NCI-H2196 treated with DMSO at 0.1 percent for 48 hours (cell line): ENCODE data around the gene FBXL16.

Experiments used
- DNase-seq: peaks from one replicate; lab custom pipeline; 2025; ENCODE audit not compliant: unreplicated experiment; lab: John Stamatoyannopoulos, UW

Gene FBXL16

DNA sequence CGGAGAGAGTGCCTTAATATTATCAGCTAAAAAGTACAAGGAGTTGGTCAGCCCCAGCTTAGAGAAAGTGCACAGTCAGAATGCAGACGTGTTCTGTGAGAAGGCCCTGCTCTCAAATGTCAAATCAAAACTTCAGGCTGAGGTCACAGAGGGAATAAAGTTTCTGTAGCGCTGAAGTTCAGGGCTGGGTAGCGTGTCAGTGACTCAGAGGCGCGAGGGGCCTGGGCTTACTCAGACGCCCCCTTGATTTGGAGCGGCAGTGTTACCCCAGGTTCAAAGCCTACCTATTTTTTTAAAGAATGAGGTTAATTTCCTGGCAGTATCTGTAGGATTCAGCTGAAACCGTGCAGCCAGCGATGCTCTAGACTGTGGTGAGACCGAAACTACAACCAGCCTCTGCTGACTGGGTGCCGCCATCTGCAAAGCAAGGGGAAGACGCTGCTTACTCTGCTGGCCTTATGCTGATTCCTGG is 30.4 kb upstream of the FBXL16 start:
- no peak for DNase-seq

DNA sequence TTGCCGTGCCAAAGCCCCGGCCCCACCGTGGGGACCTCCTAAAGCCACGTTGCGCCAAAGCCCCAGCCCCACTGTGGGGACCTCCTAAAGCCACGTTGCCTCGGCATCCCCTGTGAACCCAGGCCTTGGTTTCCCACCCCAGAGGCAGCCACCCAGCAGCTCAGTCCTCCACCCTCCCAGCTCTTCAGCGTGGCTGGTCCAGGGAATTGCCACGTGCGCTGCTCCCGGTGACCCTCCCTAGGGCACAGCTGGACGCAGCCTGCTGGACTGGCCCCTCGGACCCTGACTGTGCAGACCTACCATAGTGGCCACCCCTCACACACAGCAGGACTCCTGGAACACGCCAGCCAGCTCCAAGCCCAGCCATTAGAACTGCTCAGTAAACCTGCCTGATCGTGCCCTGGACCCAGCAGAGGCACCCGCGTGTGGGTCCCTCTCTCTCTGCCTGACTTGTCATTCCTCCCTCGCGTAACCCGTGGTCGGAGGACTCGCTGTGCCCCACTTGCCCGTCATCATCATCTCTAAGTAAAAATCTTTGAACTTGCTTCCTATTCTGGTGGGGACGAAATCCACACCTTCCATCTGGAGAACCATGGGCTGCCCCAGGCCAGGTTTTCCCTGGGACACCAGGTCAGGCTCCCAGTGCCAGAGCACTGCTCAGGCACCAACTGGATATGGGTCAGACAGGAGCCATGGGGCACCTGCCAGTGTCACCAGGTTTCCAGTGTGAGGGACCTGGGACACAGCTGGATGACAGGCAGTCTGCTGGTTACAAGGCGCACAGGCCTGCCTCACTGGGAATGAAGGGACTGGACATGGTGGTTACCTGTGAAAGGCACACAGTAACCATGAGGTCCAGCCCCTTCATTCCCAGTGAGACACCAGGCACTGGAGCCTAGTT is 29.6 kb upstream of the FBXL16 start:
- no peak for DNase-seq

DNA sequence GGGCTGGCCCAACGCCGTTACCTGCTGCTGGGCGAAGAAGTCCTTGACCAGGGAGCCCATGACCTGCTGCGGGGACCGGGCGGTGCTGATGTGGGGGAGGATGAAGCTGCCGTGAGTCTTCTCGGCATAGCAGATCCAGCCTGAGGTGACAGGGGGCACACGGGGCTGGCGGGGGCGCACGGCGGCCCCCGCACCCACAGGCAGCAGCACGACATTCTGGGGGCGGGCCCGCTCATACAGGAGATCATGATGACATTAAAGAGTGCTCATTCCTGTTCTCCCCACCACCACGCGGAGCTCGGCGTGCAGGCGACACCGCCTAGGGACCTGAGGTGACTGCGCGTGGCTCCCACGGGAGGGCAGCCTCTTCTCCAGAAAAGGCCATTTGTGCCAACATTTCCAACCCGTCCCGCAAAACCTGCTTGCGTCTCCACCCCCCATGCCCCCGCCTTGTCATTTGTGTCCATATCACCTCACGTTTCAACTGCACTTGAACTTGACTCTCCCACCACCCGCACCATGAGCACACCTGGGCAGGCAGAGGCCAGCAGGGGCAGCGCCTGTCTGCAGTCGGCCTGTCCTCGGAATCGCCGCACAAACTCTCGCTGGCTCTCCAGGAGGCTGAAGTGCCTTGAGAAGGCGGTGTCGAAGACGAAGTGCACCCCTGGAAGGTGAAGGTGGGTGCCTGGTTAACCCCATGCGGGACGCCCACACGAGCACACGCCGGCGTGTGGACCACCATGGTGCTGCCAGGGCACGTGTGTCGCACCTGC is 28.8 kb upstream of the FBXL16 start:
- no peak for DNase-seq

DNA sequence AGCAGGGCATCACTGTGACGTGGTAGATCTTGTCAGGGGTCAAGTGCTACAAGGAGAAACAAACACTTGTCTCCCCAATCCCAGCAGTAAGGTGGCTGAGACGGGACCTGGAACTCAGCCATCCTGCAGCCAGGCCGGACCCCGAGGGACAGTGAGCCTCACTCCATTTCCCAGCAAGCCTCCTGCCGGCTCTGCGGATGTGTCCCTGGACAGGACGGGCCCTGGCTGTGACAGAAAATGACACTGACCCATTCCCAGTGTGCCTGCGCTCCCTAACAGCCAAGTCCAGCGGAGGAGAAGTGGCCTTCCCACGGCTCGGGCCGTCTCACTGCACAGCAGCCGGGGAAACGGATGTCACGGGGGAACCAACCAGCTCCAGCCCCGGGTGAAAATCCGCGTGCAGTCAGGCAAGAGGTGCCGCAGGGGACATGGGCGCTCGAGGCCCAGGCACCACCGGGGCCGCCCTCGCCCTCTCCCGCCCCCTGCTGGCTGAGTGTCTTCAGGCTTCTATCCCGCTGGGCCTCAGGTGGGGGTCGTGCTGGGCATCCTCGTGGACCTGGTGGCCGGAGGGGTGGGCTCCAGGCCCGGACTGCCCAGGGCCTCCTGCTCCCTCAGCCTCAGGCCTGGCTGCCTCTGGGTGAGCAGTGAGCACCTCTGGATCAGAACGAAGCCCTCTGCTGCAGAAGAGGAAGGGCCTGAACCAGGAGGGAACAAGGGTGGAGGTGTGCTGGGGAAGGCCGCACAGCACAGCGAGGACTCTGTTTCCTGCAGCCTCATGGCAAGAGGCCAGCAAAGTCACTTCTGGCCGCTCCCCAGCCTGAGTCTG is 28.0 kb upstream of the FBXL16 start:
- DNase-seq, result no peak

DNA sequence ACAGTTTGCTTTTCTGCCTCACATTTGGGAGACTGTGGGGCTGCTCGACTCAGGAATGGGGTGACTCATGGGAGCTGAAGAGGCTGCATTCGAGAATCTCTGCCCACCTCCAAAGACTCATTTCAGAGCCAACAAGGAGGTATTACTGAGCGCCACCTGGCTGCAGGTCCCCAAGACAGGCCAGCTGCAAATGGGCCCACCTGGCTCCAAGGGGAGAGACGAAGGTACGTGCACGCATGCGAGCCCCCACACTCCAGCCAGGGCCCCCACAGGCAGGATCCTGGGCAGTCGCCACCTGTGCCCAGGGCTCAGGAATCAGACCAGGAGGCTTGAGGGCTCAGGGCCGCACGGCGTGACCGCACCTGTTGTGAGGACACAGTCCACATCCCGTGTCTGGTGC is 27.3 kb upstream of the FBXL16 start:
- no peak for DNase-seq

DNA sequence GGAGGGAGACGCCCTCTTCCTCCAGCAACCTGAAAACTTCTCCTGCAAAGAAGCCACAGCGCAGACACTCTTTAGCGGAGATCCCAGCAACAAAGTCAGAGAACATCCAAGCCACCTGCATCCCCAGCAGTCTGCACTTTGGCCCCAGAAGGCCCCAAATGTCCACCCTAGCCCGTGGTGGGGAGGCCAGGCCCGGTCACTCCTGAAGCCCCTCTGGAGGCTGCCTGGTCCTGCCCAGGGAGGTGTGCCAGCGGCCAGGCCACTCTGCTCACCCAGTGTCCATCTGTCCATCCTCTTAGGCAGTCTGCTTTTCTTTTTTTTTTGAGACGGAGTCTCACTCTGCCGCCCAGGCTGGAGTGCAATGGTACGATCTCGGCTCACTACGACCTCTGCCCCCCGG is 26.7 kb upstream of the FBXL16 start:
- DNase-seq, result no peak

DNA sequence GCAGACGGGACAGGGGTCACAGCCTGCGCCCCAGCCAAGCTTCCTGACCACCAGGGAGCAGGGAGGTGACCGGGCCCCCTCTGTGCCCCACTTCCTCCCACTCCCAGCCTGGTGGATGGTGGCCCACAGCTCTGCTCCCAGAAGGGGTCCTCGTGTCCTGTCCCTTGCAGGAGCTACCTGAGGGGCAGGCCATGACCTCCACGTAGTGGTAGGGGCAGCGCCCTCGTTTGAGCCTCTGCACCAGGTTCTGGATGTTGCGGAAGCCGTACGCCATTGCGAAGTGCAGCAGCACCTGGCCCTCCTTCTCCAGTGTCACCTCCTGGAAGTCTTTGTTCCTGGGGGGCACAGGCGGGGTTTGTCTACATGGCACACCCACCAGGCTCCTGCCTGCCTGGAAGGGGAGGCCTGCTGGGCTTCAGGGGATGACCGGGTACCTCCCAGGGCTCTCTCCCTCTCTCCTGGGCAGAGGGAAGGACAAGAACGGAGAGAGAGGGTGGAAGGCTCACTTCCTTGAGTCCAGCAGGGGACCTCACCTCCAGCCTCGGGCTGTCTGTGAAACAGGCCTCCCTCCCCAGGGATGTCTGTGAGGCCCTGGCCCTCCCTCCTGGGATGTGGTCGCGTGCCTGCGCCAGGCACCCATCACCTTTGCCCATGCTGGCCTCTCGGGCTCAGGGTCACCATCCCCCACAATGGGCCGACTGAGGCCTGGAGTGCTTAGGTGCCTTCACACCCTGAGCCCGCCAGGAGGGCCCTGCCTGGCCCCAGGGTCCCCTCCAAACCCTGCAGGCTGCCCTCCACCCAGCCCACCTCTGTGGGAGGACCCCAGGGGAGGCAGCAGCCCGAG is 25.3 kb upstream of the FBXL16 start:
- no peak for DNase-seq

DNA sequence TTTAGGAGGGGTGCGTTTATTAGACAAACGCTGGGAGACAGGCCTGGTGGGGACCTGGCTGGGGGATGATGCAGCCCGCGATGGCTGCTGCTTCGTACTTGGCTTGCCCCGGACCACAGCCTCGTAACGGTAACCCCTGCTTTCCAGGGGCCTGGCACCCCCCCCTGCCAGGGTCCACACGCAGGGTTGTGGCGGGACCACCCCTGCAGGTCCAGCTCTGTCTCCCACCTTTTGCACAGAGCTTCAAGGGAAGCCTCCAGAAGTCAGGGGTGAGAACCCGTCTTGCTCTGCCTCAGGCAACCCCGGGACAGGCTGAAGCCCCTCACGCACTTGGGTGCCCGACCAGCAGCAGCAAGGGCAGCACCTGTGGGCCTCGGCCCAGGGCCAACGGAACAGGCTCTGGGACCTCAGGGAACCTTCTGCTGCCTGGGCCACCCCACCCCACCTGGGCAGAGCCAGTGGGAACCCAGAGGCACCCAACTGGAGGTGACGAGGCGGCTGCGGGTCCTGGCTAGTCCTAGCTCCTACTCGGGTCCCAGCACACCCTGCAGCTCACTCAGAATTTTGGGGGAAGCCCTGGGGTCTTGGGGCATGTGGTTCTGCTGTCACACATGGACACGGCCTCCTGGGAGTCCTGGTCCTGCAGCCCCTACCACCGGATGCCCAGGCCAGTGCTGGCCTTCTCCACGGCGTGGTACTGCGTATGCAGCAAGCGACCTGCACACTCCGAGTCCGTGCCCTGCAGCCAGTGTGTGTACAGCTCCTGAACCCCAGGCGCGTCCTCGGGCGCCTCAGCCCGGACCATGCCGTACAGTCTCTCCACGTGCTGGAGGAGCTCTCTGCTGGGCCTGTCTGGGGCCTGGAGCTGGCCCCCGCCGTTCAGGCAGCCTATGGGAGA is 24.4 kb upstream of the FBXL16 start:
- DNase-seq, result no peak

DNA sequence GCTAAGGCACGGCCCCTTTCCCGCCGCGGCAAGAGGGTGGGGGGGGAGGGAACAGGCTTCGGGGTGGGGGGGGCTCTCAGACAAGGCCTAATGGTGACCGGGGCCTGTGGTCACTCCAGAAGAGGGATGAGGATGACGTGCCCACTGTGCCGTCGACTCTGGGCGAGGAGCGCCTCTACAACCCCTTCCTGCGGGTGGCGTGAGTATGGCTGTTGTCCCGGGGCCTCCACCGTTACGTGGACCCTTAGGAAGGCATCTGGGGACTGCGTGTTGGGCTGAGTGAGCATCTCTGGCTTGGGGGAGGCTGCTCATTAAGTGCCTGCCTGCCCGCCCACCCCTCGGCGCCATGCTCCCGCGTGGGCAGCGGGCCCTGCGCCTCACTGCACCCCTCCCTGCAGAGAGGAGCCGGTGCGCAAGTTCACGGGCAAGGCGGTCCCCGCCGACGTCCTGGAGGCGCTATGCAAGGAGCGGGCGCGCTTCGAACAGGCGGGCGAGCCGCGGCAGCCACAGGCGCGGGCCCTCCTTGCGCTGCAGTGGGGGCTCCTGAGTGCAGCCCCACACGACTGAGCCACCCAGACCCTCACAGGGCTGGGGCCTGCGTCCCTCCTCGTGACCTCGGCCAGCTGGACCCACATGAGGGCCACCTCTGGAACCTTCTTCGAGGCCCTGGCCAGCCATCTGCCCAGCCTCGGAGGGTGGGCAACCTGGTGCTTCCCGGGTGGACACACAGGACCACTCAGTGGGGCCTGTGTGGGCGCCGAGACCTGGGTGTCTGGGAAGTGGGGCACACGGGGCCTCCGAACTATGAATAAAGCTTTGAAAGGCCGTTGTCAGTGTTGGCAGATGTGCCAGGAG is 23.5 kb upstream of the FBXL16 start:
- no peak for DNase-seq

DNA sequence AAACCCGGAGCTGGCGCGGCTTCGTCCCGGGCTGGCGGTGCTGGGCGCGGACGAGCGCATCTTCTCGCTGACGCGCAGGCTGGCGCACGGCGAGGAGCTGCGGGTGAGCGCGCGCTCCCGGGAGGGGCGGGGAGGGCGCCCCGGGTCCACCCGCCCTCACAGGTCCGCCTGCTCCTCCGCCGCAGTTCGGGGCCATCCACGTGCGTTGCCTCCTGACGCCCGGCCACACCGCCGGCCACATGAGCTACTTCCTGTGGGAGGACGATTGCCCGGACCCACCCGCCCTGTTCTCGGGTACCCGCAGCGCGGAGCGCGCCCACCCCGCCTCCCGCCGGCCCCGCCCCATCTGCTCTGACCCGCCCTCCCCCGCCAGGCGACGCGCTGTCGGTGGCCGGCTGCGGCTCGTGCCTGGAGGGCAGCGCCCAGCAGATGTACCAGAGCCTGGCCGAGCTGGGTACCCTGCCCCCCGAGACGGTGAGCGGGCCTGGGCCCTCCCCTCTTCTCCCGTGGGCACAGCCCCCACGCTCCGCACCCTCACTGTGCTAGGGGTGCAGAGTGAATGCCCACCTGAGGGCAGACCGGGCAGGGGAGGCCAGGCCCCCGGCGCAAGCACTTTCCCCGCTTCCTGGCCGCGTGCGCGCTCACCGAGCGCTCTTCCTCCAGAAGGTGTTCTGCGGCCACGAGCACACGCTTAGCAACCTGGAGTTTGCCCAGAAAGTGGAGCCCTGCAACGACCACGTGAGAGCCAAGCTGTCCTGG is 22.7 kb upstream of the FBXL16 start:
- DNase-seq, result peak; percentile 77

DNA sequence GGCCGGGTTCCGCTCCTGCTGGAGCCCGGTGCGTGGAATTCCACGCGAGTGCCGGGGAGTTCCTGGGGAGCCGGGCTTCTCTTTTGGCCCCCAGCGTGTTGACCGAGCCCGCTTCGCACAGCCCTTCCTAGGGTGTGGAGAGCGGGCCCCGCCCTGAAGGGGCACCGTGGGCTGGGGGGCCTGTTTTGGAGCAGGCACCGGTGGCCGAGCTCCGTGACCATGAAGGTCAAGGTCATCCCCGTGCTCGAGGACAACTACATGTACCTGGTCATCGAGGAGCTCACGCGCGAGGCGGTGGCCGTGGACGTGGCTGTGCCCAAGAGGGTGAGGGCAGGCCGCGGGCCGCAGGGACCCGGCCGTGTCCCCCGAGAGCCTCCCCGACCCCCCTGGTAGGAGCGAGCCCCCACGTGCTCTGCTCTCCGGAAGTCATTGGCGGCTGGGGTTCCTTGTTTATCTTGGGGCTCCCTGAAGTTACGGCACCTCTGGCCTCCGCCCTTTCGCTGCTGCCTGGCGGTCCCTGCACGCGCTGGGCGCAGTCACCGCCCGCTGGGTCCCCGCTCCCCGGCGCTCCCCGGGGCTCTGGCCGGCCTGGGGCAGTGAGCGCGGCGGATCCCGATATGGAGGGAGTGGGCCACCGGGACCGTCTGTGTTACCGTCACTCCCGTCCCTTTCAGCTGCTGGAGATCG is 21.8 kb upstream of the FBXL16 start:
- DNase-seq, result no peak

DNA sequence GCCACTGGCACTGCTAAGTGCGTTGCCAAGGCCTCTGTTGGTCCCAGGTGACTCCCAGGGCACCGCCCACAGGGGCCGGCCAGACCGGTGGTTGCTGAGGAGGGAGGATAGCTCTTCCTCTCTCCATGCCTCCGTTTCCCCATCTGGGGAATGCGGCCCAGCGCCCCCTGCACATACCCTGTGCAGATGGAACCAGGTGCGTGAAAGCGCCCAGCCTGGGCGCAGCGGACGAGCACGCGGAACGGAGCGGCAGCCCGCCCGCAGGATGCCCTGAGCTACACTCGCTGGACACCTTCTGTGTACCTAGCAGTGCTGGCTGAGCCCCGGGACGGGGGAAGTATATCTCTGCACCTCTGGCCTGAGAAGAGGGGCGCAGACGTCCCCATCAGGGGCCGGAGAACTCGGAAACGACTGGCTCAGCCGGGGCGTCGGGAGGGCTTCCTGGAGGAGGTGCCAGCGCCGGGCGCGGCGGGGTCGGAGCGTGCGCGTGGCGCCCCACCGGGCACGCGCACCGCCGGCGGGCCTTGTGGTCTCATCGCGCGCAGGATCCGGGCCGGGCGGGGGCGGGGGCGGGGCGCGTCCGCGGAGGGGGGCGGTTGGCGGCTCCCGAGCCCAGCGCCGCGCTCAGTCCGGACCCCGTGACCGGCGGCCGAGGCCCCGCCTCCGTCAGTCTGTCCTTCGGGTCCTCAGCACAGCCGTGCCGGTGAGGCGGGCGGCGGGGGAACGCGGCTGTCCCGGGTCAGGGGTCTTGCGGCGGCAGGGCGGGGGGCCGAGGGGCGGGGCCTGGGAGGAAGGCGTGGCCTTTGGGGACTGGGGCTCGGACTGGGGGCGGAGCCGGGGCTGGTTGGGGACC is 21.1 kb upstream of the FBXL16 start, which contains the start of the genes CCDC78 and HAGHL:
TSS of gene CCDC78 (minus strand) at position 6 of the 853 bp plus-strand sequence. CDS start 76 bp downstream, outside the sequence.
TSS of gene HAGHL (plus strand) at position 669 of the 853 bp plus-strand sequence. CDS start 404 bp downstream, outside the sequence.
- no peak for DNase-seq

DNA sequence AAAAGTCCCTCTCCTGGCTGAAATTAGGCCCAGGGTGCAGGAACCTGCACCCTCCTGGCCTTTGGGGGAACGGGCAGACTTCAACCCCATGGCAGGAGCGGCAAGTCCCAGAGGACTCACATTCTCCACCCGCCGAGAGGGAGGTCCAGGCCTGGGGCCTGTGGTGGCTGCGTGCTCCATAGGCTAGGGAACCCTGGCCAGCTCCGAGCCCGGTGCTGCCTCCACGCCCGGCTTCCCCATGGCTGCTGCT is 20.5 kb upstream of the FBXL16 start:
- no peak for DNase-seq

DNA sequence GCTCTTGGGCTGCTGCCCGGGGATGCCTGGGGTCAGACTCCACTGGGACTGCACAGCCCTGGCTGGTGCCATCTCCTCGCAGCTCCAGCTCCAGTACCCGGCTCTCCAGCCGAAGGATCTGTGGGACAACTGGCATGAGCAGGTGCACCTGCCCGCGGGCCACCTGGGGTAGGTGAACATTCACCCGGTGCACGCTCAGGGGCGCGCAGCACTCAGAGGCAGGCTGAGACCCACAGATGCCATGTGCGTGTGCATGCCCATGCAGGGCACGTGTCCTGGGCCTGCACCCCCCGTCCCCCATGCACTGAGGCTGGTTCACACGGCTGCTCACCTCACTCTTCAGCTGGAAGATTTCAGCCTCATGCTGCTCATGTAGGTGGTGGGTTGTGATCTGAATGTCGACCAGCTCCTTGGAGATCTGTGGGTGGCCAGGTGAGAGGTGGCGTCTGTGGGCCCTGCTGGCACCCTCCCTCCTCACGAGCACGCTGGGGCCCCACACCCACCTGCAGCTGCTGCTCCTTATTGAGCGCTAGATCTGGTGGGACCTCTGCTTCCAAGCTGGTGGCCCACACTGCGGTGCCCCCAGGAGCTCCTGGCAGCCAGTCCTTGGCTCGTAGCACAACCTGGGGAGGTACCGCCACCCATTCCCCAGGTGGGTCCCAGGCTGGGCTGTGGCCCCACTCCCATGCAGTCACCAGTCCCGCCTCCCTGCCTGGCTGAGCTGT is 20.0 kb upstream of the FBXL16 start:
- DNase-seq, result no peak

DNA sequence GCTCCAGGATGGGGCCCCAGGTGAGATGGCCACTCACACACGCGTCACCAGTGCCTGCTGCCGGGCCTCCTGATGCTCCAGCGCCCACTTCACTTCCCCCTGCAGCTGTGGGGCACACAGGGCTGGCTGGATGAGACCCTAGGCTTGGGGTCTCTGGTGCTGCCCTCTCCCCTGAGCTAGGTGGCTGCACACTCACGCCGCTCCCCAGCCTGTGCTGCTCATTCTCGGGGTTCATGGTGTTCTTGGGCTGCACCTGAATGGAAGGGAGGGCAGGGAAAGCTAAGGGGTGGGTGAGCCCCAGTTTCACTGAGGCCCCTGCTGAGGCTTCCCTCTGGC is 19.4 kb upstream of the FBXL16 start:
- no peak for DNase-seq
